Measurements from ENCODE around the gene CCDC92.

DNA sequence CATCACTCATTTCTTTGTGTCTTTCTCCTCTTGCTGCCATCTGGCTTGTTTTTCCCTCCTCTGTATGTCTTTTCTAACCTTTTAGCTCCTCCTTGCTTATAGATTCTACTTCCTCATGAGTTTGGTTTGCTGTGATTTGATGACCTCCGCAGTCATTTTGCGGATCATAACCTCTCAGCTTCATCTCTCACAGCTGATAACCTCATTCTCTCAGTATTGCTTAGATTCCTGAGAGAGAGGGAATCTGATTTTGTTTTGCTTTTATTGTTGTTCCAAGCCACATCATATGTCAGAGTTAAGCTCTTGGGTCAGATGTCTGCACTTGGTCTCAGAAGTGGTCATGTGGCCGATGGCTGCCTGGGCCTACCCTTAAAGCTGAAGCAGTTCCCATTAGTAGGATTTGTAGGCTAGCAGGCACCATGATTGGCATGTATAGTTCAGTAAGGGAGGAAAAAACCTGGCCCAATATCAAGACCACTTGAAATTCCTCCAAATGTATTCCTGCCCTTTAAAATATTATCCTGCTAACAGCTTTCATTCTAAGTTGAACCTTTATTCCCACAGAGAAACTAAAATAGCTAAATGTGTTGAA, 13.8 kb upstream of the CCDC92 start:
- no peak for TF ChIP-seq CEBPB (IDR thresholded peaks at IDR 0.05)
- TF ChIP-seq RAD21 (IDR thresholded peaks at IDR 0.05; ENCODE audit: low read depth), result no peak
- no peak for TF ChIP-seq MAX (IDR thresholded peaks at IDR 0.05)
- no peak for TF ChIP-seq TAF1 (IDR thresholded peaks at IDR 0.05; ENCODE audit: low read depth)
